Stomach (tissue), 4 donors: Measurements from ENCODE around the gene MPP3.

Experiments
- CTCF ChIP-seq, 7 experiments: fragments of 450-650 bp in 4 of 7; fragments of 200-600 bp in 3 of 7; sonication (generic) in 3 of 7; IDR thresholded peaks; one replicate each; pipeline ENCODE4 v1.5.1; 2016 to 2019; ENCODE audit warnings: antibody characterized with exemption in 7 of 7, control low read depth in 2 of 7, mild to moderate bottlenecking in 1 of 7
- EP300 ChIP-seq: sonication (generic); formaldehyde crosslinking; IDR thresholded peaks from one replicate; pipeline ENCODE4 v1.6.1; 2017; ENCODE audit warnings: antibody characterized with exemption
- POLR2AphosphoS5 ChIP-seq, 3 donors: sonication (generic); formaldehyde crosslinking; IDR thresholded peaks; one replicate each; pipeline ENCODE4 v1.6.1; 2016; ENCODE audit warnings: antibody characterized with exemption in 3 of 3

- TF ChIP-seq CTCF (IDR thresholded peaks at IDR 0.05) (no peak), POLR2AphosphoS5 (IDR thresholded peaks at IDR 0.05) (no peak), EP300 (no peak)
These were observed 74.9 kb downstream of the MPP3 start for GRCh38 chr17:43758086-43758485.
